OCI-LY7 (cell line): ENCODE data around the gene GDF10.

Source experiments
- CTCF ChIP-seq: fragments of 200-600 bp; sonication (generic); conservative IDR thresholded peaks from 2 replicates; pipeline ENCODE4 v1.5.1; 2014; ENCODE audit warnings: mild to moderate bottlenecking, antibody characterized with exemption, low read length, moderate library complexity, mixed read lengths
- EZH2phosphoT487 ChIP-seq: fragments of 200-600 bp; sonication (generic); IDR thresholded peaks from 2 replicates; pipeline ENCODE4 v1.6.1; 2018; ENCODE audit warnings: low read depth, borderline replicate concordance, mild to moderate bottlenecking, mixed run types, antibody characterized with exemption, low read length, moderate library complexity, mixed read lengths

- no peak for TF ChIP-seq CTCF
- TF ChIP-seq EZH2phosphoT487, result no peak
Observed at GRCh38 chr10:47294501-47294900, 5.5 kb upstream of the GDF10 start.
